HG03196 (cell line): Measurements from ENCODE around the gene PLXNA3.

ENCODE experiments used
- ATAC-seq: cut with Tn5 transposase; IDR thresholded peaks from one replicate; pipeline ENCODE4 v1.9.1; 2021; ENCODE audit not compliant: unreplicated experiment

The PLXNA3 gene

GRCh38 chrX:154458116-154458953, at the start of gene PLXNA3:
PLXNA3 (plus strand) TSS chrX:154458281; CDS start chrX:154460184, 1,903 bp downstream.
- peak; percentile 37 for ATAC-seq

DNA sequence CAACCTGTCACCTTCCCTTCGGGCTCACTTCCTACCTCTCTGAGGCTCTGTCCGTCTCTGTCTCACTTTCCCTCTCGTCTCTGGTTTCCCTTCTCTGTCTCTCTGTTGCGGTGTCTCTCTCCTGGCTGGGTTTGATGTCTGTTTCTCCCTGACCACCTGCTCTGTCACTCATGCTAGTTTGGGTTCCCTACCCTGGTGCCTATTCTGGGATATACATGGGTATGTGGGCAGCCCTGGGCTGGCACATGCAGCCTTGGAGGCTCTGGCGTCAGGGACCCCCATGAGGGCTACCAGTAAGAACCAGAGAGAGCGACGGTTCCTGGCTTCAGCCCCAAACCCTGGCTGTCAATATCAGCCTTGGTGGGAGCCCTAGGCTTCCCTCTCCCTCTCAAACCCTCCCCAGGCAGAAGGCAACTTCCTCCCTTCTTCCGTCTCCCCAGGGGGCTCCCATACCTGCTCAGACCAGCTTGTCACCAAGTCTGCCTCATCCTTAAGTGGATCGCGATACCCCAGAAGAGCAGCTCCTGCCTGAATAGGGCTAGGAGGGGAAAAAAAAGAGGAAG, 49.3 kb upstream of the PLXNA3 start:
- no peak for ATAC-seq

DNA sequence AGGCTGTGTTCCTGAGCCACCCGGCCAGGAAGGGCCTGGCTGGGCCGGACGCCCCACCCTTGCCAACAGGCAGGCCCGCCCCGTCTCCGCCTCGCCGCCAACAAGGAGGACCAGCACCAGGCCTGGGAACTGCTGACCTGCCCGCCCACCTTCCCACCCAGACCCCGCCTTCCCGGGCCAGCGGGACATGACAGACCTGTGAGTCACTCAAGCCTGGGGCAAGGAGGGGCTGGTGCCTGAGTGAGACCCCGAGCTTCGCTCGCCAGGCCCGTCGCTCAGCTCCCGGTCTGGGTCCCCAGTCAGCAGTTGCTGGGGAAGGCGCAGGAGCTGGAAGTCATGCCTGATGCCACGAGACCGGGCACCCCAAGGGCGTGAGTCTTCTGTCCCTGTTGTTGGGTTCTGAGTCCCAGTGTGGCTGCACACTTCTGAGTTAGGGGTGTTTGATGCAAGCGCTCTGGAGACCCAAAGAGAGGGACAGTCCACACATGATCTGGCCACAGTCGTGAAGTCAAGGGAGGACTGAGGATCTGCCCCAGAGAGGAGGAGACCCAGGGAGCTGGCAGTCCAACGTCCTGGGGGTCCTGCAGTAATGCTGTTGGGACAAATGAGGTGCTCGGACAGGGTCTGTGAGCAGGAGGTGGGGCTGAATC, 48.7 kb upstream of the PLXNA3 start, which contains the start of gene DNASE1L1:
DNASE1L1 (minus strand) TSS at position 33 of the 650 bp plus-strand sequence. CDS start 3,686 bp downstream, outside the sequence.
- ATAC-seq, result peak; percentile 44

- no peak for ATAC-seq
Observed at GRCh38 chrX:154411981-154412340, 46.1 kb upstream of the PLXNA3 start.

DNA sequence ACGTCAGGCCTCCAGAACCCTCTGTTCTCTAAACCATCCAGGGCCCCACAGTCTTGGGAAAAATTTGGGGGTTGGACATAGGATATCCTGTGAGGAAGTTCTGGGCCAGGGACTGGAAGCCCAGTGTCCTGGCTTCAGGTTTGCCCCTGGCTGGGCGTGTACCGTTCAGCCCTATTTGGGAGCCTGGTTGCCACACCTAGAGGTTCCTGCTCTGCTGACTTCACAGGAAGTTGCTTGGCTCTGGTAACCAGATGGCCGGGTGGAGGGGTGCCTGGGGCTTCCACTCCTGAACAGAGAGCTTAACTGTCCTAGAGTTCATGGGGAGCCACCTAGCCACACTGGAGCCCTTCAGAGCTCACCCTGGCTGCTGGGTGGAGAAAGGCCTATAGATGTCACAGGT, 45.6 kb upstream of the PLXNA3 start:
- ATAC-seq, result no peak

GRCh38 chrX:154413142-154413541, 44.9 kb upstream of the PLXNA3 start:
- ATAC-seq, result no peak

DNA sequence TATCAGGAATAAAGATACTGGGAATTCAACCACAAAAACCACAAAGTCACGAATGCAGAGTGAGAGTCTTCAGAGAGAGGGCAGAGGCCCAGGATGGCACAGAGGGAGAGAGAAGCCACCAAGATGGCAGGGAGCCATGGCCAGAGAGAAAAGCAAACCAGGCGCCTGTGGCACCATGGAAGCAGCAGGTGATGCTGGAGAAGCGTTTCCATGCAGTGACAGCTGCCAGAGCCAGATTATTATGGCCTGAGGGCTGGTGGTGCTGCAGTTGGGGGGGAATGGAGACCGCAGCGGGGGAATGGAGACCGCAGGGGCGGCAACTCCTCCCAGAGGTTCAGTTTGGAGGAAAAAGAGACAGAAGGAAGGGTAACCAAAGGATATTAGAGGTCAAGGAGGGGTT, 40.9 kb upstream of the PLXNA3 start:
- ATAC-seq, result no peak

DNA sequence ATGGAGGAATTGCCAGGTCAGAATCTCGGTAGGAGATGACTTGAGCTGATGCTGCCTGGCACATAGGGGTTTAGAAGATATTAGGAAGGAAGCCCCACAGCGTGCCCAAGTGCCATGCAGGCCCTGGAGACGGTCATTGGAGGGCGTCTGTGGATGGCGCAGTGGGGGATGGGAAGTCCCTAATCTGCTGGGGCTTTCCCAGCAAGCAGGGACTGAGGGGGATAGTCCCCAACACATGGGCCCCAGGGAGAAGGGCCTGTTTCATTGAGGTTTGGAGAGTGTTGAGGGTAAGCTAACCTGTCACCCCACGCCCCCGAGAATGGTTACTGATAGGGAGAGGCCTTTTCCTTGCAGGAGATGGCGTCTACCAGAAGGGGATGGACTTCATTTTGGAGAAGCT, 38.9 kb upstream of the PLXNA3 start:
- ATAC-seq, result no peak

DNA sequence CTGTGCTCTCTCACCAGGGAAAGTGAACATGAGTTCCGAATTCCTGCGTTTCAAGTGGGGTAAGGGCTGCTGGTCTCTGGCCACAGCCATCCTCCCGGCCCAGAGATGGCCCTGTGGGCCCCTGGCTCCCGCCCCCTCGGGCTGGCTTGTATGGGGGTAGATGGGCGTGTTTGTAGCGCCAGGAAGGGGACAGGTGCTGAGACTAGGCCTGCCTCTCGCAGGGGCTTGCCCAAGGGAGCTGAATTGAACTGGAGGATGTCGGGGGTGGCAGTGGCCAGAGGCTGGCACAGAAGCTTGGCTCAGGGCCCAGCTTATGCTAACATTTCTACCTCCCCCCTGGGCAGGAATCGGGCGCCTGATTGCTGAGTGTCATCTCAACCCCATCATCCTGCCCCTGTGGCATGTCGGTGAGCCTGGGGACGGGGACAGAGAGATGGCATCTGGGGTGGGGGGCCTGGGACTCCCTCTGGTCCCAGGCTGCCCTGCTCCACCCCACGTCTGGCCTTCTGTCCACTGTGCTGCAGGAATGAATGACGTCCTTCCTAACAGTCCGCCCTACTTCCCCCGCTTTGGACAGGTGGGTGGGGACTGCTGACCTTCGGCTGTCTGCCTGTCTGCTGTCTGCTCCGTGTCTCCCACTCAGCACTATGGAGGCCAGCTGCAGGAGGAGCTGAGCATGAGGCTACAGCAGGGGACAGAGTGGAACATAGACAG, 38.2 kb upstream of the PLXNA3 start:
- ATAC-seq, result no peak

- ATAC-seq, result no peak
Observed at GRCh38 chrX:154420402-154420756, 37.7 kb upstream of the PLXNA3 start.

DNA sequence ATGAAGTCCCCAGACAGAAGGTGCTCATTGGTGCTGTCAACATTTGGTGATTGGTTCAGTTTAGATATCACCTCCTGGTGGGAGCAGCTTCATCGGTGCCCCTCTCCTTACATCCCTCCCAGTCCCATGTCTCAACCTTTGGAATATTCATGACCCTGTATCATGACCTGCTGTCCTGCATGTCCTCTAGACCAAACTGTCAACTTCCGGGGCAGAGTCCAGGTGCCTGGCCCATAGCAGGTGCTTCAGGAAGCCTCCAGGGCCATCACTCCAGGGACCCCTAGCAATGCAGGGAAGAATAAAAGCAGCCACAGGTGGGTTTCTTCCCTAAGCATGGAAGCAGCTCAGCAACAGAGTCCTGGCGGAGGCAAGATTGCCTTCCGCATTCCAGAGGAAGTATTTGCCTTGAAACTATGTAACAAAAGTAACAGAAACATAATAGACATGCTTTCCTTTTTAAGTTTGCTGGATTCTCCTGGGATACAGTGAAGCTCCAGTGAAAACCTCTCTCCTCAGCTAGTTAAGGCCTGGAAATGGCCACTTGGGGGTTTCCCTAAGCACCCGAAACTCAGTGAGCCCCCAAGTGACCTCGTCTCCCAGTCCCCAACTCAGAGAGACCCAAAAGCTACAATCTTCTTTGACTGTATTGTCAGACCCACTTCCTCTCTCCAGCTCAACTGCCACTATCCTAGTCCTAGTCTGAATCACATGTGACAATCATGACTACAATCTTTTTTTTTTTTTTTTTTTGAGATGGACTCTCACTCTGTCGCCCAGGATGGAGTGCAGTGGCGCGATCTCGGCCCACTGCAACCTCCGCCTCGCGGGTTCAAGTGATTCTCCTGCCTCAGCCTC, 30.9 kb upstream of the PLXNA3 start:
- ATAC-seq, result no peak

DNA sequence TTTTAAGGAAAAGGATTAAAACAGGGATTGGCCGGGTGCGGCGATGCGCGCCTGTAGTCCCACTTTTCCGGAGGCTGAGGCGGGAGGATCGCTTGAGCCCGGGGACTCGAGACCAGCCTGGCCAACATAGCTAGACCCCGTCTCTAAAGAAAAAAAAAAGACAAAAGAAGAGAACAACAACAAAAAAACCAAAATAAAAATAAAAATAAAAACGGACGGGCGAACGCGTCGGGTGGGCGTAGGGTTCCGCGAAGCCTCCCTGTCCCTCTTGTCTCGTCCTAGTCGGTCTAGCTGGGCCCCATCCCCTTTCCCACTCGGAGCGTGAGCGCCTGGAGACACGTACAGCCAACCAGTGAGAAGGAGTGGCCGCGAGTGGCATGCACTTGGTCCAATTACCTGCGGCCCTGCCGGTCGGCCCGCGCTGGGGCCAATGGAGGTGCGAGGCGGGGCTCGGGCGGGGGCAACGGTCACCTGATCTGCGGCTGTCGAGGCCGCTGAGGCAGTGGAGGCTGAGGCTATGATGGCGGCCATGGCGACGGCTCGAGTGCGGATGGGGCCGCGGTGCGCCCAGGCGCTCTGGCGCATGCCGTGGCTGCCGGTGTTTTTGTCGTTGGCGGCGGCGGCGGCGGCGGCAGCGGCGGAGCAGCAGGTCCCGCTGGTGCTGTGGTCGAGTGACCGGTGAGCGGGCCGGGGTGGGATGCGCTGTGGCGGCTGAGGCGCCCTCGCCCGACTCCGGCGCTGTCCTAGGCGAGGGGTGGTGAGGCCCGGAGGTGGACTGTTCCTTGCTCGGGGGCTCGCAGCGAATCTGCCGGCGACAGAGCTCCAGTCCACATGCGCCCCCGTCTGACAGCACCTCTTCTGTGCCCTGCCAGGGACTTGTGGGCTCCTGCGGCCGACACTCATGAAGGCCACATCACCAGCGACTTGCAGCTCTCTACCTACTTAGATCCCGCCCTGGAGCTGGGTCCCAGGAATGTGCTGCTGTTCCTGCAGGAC, 29.6 kb upstream of the PLXNA3 start, which contains the start of gene ATP6AP1:
ATP6AP1 (plus strand) TSS at position 502 of the 996 bp plus-strand sequence; CDS start at position 518, 16 bp downstream.
- peak; percentile 98 for ATAC-seq

DNA sequence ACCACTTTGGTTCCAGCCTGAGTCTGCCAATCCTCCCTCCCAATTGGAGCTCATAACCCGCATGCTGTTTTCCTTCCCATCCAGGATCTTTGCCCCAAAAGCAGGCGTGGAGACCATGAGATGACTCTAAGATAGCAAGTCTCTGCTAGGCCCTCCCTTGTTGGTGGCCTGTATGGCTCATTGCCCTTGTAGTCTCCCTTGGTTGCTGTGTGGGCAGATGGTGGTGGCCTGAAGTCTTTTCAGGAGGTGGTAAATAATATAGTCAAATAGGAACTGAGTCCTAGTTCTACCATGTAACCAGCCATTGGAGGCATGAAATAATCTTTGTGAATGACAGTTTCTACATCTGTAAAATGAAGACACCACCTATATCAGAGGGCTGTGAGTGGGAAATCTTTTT, 28.4 kb upstream of the PLXNA3 start:
- no peak for ATAC-seq

DNA sequence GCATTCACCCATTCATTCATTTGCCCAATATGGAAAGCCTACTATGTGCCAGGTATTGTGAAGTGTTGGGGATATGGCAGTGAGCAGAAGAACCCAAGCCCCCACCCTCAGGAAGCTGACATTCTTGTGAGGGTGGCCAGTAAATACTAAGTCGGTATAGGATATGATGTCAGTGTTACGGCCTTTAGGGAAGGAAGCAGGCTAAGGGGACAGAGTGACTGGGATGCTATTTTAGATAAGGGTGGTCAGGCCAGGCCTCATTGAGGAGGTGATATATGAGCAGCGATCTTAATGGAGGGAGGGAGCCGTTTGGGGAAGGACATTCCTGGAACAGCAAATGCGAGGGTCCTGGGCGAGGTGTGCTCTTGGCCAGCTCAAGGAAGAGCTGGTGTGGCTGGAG, 27.6 kb upstream of the PLXNA3 start:
- no peak for ATAC-seq

- no peak for ATAC-seq
Observed at GRCh38 chrX:154430916-154431315, 27.2 kb upstream of the PLXNA3 start.

- no peak for ATAC-seq
Observed at GRCh38 chrX:154431341-154431740, 26.7 kb upstream of the PLXNA3 start.

DNA sequence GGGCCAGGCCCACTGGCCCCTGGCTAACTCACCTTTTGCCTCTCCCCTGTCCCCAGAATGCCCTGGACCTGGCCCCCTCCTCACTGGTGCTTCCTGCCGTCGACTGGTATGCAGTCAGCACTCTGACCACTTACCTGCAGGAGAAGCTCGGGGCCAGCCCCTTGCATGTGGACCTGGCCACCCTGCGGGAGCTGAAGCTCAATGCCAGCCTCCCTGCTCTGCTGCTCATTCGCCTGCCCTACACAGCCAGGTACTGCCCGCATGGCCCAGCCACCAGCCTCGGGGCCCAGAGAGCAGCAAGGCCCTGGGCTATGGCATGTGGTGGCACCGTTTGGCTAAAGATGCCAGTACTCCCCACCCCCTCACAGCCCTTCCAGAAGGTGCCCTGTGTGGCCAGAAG, 25.9 kb upstream of the PLXNA3 start:
- ATAC-seq, result no peak

- no peak for ATAC-seq
Observed at GRCh38 chrX:154433605-154434004, 24.5 kb upstream of the PLXNA3 start.
